Gastroesophageal sphincter (tissue), 4 donors: ENCODE data around the gene PEX6. TPM values are rescaled to one million over a fixed set of nuclear protein-coding genes. Genes with fewer than 3 reads are reported as not detected.
A peak's percentile ranks its signal among the peaks of the same experiment; 100 is the strongest.
"Not testable (repeated sequence)": the region's sequence is repeated elsewhere in the genome, so short reads cannot be mapped to it uniquely, and the experiment has no call there.

ENCODE experiments used
- ATAC-seq: fragments of 150-250 bp; one replicate; pipeline ENCODE4 v1.9.1; 2016; ENCODE audit warnings: mild to moderate bottlenecking, moderate library complexity
- H3K27ac ChIP-seq, 4 donors: fragments of 200-600 bp; sonication (generic) in 3 of 4; 1 replicate in 3 of 4; 2 replicates in 1 of 4; pipeline ENCODE4 v1.5.1; 2016 to 2019
- H3K27me3 ChIP-seq: fragments of 200-600 bp; sonication (generic); one replicate; pipeline ENCODE4 v1.5.1; 2019
- H3K36me3 ChIP-seq, 2 donors: fragments of 200-600 bp; sonication (generic); one replicate each; pipeline ENCODE4 v1.5.1; 2019; ENCODE audit warnings: control low read depth in 1 of 2
- H3K4me1 ChIP-seq, 3 donors: fragments of 200-600 bp; sonication (generic); 1 replicate in 2 of 3; 2 replicates in 1 of 3; pipeline ENCODE4 v1.5.1; 2016 to 2019; ENCODE audit warnings: control low read depth in 2 of 3
- H3K4me3 ChIP-seq, 2 donors: fragments of 200-600 bp; sonication (generic); one replicate each; pipeline ENCODE4 v1.5.1; 2019; ENCODE audit warnings: mild to moderate bottlenecking in 1 of 2, moderate library complexity in 1 of 2
- H3K9me3 ChIP-seq, 3 donors: fragments of 200-600 bp; sonication (generic); one replicate each; pipeline ENCODE4 v1.5.1; 2017 to 2019; ENCODE audit warnings: control low read depth in 2 of 3
- EP300 ChIP-seq: sonication (generic); formaldehyde crosslinking; IDR thresholded peaks from one replicate; pipeline ENCODE4 v1.6.1; 2017; ENCODE audit warnings: antibody characterized with exemption, mild to moderate bottlenecking
- POLR2A ChIP-seq, 2 donors: fragments of 450-650 bp; IDR thresholded peaks; one replicate each; pipeline ENCODE4 v1.6.1; 2017; ENCODE audit warnings: antibody characterized with exemption in 2 of 2, mild to moderate bottlenecking in 2 of 2, moderate library complexity in 1 of 2
- POLR2AphosphoS5 ChIP-seq: sonication (generic); formaldehyde crosslinking; IDR thresholded peaks from one replicate; pipeline ENCODE4 v1.6.1; 2017; ENCODE audit warnings: antibody characterized with exemption
- WGBS, 2 donors: methylation state at CpG; one replicate each; pipeline ENCODE4 v1.1.5; 2018; ENCODE audit warnings: low coverage in 1 of 2; 5-methylcytosine and 5-hydroxymethylcytosine counted together
- total RNA-seq, 4 donors: library from RNA; depleted of rRNA; stranded (reverse); fragments of >200 nt; gene quantifications; one replicate each; pipeline ENCODE4 v1.1.0, GENCODE V29; 2016
- TF ChIP-seq, protein P1 (sequence below), 4 experiments: fragments of 200-600 bp in 2 of 4; fragments of 450-650 bp in 2 of 4; sonication (generic) in 1 of 4; IDR thresholded peaks; one replicate each; pipeline ENCODE4 v1.5.1; 2017 to 2019; ENCODE audit warnings: antibody characterized with exemption in 4 of 4, mild to moderate bottlenecking in 2 of 4, moderate library complexity in 2 of 4

The PEX6 gene
- total RNA-seq, 4 donors from 2014 or later: 9.8 to 23.5 (median 21.2) TPM

GRCh38 chr6:42952389-42952788, 26.6 kb downstream of the PEX6 start:
- Histone ChIP-seq H3K4me3 (no peak overlapping the region), H3K27ac (no peak overlapping the region), H3K9me3 (no peaks in the 10 kb centered on the region), H3K36me3 (no peaks in the 10 kb centered on the region), H3K4me1 (peaks cover 0 to 10% (median 0%) of the 10 kb centered on the region in 3 donors), H3K27me3 (no peaks in the 10 kb centered on the region)
- TF ChIP-seq, protein P1, sequence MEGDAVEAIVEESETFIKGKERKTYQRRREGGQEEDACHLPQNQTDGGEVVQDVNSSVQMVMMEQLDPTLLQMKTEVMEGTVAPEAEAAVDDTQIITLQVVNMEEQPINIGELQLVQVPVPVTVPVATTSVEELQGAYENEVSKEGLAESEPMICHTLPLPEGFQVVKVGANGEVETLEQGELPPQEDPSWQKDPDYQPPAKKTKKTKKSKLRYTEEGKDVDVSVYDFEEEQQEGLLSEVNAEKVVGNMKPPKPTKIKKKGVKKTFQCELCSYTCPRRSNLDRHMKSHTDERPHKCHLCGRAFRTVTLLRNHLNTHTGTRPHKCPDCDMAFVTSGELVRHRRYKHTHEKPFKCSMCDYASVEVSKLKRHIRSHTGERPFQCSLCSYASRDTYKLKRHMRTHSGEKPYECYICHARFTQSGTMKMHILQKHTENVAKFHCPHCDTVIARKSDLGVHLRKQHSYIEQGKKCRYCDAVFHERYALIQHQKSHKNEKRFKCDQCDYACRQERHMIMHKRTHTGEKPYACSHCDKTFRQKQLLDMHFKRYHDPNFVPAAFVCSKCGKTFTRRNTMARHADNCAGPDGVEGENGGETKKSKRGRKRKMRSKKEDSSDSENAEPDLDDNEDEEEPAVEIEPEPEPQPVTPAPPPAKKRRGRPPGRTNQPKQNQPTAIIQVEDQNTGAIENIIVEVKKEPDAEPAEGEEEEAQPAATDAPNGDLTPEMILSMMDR (IDR thresholded peaks at IDR 0.05): no peak
- TF ChIP-seq POLR2AphosphoS5 (no peak), POLR2A (IDR thresholded peaks at IDR 0.05) (no peak), EP300 (no peak)
- ATAC-seq: no peak
- WGBS, 2 donors: 84 to 100% methylated on average over 1 to 4 of the region's 4 CpGs

GRCh38 chr6:42947950-42948349, 31.0 kb downstream of the PEX6 start:
- TF ChIP-seq EP300 (no peak), POLR2AphosphoS5 (no peak), POLR2A (IDR thresholded peaks at IDR 0.05) (no peak)
- TF ChIP-seq, protein P1 (IDR thresholded peaks at IDR 0.05): no peak
- peak; percentile 82 for ATAC-seq
- H3K36me3 ChIP-seq: peaks cover 0 to 29% of the 10 kb centered on the region in 2 donors
- H3K4me1 ChIP-seq: peaks cover 0 to 10% (median 0%) of the 10 kb centered on the region in 3 donors
- no peaks in the 10 kb centered on the region for H3K27me3 ChIP-seq
- no peak overlapping the region for H3K4me3 ChIP-seq
- H3K9me3 ChIP-seq: no peaks in the 10 kb centered on the region
- peak overlapping the region in 3 of 4 donors; percentile 21 to 39 (median 35) for H3K27ac ChIP-seq

DNA sequence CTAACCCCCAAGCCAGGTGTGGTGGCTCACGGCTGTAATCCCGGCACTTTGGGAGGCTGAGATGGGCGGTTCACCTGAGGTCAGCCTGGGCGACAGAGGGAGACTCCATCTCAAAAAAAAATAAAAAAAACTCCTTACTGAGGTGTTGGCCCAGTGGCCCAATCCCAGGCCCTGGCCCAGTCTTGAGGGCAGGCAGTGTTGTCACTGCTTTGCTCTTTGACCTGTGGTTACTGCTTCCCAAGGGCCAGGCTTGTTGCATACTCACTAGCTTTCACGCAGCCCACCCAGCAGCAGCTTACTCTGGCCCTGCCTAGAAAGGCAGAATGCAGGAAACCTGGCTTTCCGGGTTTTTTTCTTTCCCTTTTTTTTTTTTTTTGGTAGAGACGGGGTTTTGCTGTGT, 36.5 kb downstream of the PEX6 start:
- 40 to 90% methylated on average over 1 to 3 of the region's 7 CpGs for WGBS, 2 donors
- Histone ChIP-seq H3K9me3 (no peaks in the 10 kb centered on the region), H3K4me3 (no peak overlapping the region), H3K36me3 (peaks cover 0 to 83% of the 10 kb centered on the region in 2 donors), H3K27me3 (no peaks in the 10 kb centered on the region), H3K4me1 (no peaks in the 10 kb centered on the region), H3K27ac (no peak overlapping the region)
- no peak for ATAC-seq
- TF ChIP-seq POLR2A (IDR thresholded peaks at IDR 0.05): no peak
- TF ChIP-seq POLR2AphosphoS5: no peak
- no peak for TF ChIP-seq EP300
- TF ChIP-seq, protein P1 (IDR thresholded peaks at IDR 0.05): no peak

DNA sequence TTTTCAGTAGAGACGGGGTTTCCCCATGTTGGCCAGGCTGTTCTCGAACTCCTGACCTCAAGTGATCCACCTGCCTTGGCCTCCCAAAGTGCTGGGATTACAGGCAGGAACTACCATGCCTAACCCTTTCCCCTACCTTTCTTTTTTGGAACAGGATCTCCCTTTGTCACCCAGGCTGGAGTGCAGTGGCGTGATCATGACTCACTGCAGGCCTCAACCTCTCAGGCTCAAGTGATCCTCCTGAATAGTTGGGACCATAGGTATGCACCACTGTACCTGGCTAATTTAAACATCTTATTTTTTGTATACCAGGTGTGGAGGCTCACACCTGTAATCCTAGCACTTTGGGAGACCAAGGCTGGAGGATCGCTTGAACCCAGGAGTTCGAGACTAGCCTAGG, 37.6 kb downstream of the PEX6 start:
- H3K27me3 ChIP-seq, ATAC-seq, H3K27ac ChIP-seq, H3K9me3 ChIP-seq, H3K4me1 ChIP-seq, H3K4me3 ChIP-seq: not testable (repeated sequence)
- 94 to 100% methylated on average over 2 to 4 of the region's 5 CpGs for WGBS, 2 donors
- H3K36me3 ChIP-seq: peaks cover 0 to 94% of the 10 kb centered on the region in 2 donors

- Histone ChIP-seq H3K36me3 (peaks cover 0 to 95% of the 10 kb centered on the region in 2 donors), H3K4me3 (no peak overlapping the region), H3K27ac (no peak overlapping the region), H3K27me3 (no peaks in the 10 kb centered on the region), H3K4me1 (no peaks in the 10 kb centered on the region), H3K9me3 (no peaks in the 10 kb centered on the region)
- WGBS, 2 donors: 80 to 100% methylated on average over 1 to 3 of the region's 6 CpGs
- no peak for TF ChIP-seq POLR2AphosphoS5
- no peak for TF ChIP-seq POLR2A (IDR thresholded peaks at IDR 0.05)
- TF ChIP-seq, protein P1 (IDR thresholded peaks at IDR 0.05): no peak
- no peak for TF ChIP-seq EP300
- ATAC-seq: no peak
Observed at GRCh38 chr6:42940493-42941045, 38.4 kb downstream of the PEX6 start.
